Right lobe of liver (tissue), 6 donors: ENCODE data around the gene ASPSCR1. TPM values are rescaled to one million over a fixed set of nuclear protein-coding genes. Genes with fewer than 3 reads are reported as not detected.

ENCODE experiments used
- ATAC-seq, 4 donors: fragments of 200-7000 bp; cut with Tn5 transposase; one replicate each; pipeline ENCODE4 v1.9.1; 2020; ENCODE audit warnings: mild to moderate bottlenecking in 4 of 4, moderate library complexity in 4 of 4
- DNase-seq, 3 donors: peaks; one replicate each; pipeline ENCODE4 v3.0.0-alpha.2; 2020
- H3K27ac ChIP-seq, 3 donors: fragments of 200-600 bp; one replicate each; pipeline ENCODE4 v1.8.0; 2022
- H3K27me3 ChIP-seq, 2 donors: fragments of 200-600 bp; one replicate each; pipeline ENCODE4 v1.8.0; 2022
- H3K36me3 ChIP-seq, 4 donors: fragments of 200-600 bp; sonication (generic) in 1 of 4; one replicate each; pipeline versions ENCODE4 v1.5.1 to v1.8.0; 2017 to 2022; ENCODE audit warnings: control low read depth in 1 of 4
- H3K4me1 ChIP-seq, 4 donors: fragments of 200-600 bp; sonication (generic) in 1 of 4; one replicate each; pipeline versions ENCODE4 v1.5.1 to v1.8.0; 2017 to 2022; ENCODE audit warnings: control low read depth in 1 of 4
- H3K4me3 ChIP-seq, 3 donors: fragments of 200-600 bp; one replicate each; pipeline ENCODE4 v1.8.0; 2022
- H3K9me3 ChIP-seq, 4 donors: fragments of 200-600 bp; sonication (generic) in 1 of 4; one replicate each; pipeline versions ENCODE4 v1.5.1 to v1.8.0; 2017 to 2022; ENCODE audit warnings: control low read depth in 1 of 4
- POLR2A ChIP-seq: fragments of 450-650 bp; IDR thresholded peaks from one replicate; pipeline ENCODE4 v1.6.1; 2017; ENCODE audit warnings: antibody characterized with exemption, mild to moderate bottlenecking
- WGBS: methylation state at CpG from one replicate; pipeline ENCODE4 v1.1.6; 2018; ENCODE audit warnings: low coverage, low lambda C conversion rate; ENCODE audit not compliant: insufficient coverage; ENCODE audit errors: missing lambda C conversion rate; 5-methylcytosine and 5-hydroxymethylcytosine counted together
- intact Hi-C, 2 donors: fragments of 100-400 bp; cut with DNase I; formaldehyde crosslinking; loops; one replicate each; pipeline versions ENCODE4 v1.11.2 to v1.14.1; 2022
- total RNA-seq, 6 experiments: library from RNA; depleted of rRNA in 2 of 6; stranded (reverse); fragments of >200 nt in 2 of 6; fragmentation: NEBNext Ultra II Directional in 3 of 6; extraction: Animal tissue kit (Norgen Biotek cat#: 25700) in 3 of 6; gene quantifications; one replicate each; pipeline versions ENCODE4 v1.1.0 to v1.2.4, GENCODE V29; 2016 to 2023
- TF ChIP-seq, protein P1 (sequence below), 4 donors: fragments of 200-600 bp in 3 of 4; fragments of 450-650 bp in 1 of 4; IDR thresholded peaks; one replicate each; pipeline versions ENCODE4 v1.5.1 to v1.8.0; 2016 to 2022; ENCODE audit warnings: antibody characterized with exemption in 4 of 4, mild to moderate bottlenecking in 2 of 4
- donor health status: DM: no; HTN: yes; CAD: no.
- donor health status: DM: no; HTN: no; CAD: no.
- donor health status: DM: no; HTN: no; CAD: no.
- donor health status: DM: no; HTN: yes; CAD: no.
- donor health status: DM: no; HTN: yes; CAD: no.

ASPSCR1 gene
- total RNA-seq, 6 experiments from 2014 or later, result 24.4 to 55.6 (median 32.9) TPM

GRCh38 chr17:81932333-81932983 lies 45.0 kb upstream of the ASPSCR1 start:
- intact Hi-C loops, result no loop called here
- no peak overlapping the region for H3K4me3 ChIP-seq
- no peaks in the 10 kb centered on the region for H3K9me3 ChIP-seq
- no peaks in the 10 kb centered on the region for H3K27me3 ChIP-seq
- no peak overlapping the region for H3K27ac ChIP-seq
- WGBS, result 72% methylated on average over 6 of the region's 9 CpGs
- peaks cover 0 to 17% (median 3%) of the 10 kb centered on the region in 4 donors for H3K4me1 ChIP-seq
- H3K36me3 ChIP-seq, result no peaks in the 10 kb centered on the region
- TF ChIP-seq, protein P1, sequence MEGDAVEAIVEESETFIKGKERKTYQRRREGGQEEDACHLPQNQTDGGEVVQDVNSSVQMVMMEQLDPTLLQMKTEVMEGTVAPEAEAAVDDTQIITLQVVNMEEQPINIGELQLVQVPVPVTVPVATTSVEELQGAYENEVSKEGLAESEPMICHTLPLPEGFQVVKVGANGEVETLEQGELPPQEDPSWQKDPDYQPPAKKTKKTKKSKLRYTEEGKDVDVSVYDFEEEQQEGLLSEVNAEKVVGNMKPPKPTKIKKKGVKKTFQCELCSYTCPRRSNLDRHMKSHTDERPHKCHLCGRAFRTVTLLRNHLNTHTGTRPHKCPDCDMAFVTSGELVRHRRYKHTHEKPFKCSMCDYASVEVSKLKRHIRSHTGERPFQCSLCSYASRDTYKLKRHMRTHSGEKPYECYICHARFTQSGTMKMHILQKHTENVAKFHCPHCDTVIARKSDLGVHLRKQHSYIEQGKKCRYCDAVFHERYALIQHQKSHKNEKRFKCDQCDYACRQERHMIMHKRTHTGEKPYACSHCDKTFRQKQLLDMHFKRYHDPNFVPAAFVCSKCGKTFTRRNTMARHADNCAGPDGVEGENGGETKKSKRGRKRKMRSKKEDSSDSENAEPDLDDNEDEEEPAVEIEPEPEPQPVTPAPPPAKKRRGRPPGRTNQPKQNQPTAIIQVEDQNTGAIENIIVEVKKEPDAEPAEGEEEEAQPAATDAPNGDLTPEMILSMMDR (IDR thresholded peaks at IDR 0.05), result no peak
- DNase-seq (peak in 1 of 3 donors; percentile 56), ATAC-seq (no peak)

DNA sequence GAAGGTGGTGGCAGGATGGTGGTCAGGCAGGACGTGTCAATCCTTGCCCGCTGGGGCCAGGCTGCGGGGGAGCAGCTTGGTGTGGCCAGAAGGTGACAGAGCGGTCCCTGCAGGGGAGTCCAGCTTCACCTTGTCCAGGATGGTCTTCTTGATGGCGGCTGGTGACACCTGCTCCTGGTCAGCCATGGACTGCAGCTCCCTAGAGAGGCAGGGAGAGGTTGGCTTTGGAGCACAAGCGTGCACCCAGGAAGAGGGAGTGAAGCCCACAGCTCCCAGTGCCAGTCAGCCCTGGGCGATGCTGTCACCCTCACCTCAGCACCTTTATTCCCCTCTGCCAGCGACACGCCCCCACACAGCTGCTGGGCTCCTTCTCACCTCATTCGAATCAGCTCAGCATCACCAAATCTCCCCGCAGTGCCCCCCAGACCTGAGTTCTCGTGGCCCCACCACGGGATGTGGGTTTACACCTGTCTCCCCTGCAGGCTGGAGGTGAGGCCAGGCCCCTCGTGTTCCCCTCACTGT lies 44.2 kb upstream of the ASPSCR1 start:
- ATAC-seq, result no peak
- no peaks in the 10 kb centered on the region for H3K36me3 ChIP-seq
- no peaks in the 10 kb centered on the region for H3K9me3 ChIP-seq
- intact Hi-C loops, result no loop called here
- peaks cover 0 to 13% (median 3%) of the 10 kb centered on the region in 4 donors for H3K4me1 ChIP-seq
- no peak overlapping the region for H3K4me3 ChIP-seq
- H3K27me3 ChIP-seq, result no peaks in the 10 kb centered on the region
- DNase-seq, result peak in 1 of 3 donors; percentile 43
- WGBS, result 80% methylated on average over 5 of the region's 14 CpGs
- no peak for TF ChIP-seq POLR2A
- TF ChIP-seq, protein P1 (IDR thresholded peaks at IDR 0.05), result no peak
- no peak overlapping the region for H3K27ac ChIP-seq

DNA sequence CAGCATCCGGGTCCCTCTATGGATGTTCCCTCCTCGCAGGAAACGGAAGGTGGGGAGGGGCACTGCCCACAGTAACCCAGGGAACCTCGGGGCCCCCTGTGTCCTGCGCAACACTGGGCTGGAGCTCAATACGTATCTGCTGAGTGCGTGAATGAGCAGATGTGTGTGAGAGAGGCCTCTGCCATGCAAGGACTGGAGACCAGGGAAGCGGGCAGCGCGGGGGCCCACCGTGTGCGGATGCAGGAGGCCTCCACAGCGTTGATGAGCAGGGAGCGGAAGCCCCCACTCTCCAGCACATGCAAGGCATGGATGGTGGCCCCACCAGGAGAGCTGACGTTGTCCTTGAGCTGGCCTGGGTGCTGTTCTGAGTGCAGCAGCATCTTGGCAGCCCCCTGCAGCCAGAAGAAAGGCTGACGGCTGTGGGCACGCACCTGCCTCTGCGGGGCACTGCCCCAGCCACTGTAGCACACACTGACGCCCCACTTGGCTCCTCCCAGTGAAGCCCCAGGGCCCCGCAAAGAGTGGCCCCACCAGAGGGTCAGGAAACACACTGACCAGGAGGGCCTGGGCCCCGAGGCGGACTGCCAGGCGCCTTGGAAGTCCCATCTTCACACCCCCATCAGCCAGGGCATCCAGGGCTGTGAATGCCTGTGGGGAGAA lies 43.2 kb upstream of the ASPSCR1 start:
- H3K4me3 ChIP-seq, result no peak overlapping the region
- intact Hi-C loops, result no loop called here
- H3K27me3 ChIP-seq, result no peaks in the 10 kb centered on the region
- no peaks in the 10 kb centered on the region for H3K9me3 ChIP-seq
- H3K27ac ChIP-seq, result no peak overlapping the region
- peaks cover 0 to 11% (median 3%) of the 10 kb centered on the region in 4 donors for H3K4me1 ChIP-seq
- DNase-seq, result peak in 1 of 3 donors; percentile 50
- no CpG with 5 or more reads among the region's 23 CpGs for WGBS
- TF ChIP-seq POLR2A, result no peak
- TF ChIP-seq, protein P1 (IDR thresholded peaks at IDR 0.05), result no peak
- H3K36me3 ChIP-seq, result no peaks in the 10 kb centered on the region
- ATAC-seq, result no peak

DNA sequence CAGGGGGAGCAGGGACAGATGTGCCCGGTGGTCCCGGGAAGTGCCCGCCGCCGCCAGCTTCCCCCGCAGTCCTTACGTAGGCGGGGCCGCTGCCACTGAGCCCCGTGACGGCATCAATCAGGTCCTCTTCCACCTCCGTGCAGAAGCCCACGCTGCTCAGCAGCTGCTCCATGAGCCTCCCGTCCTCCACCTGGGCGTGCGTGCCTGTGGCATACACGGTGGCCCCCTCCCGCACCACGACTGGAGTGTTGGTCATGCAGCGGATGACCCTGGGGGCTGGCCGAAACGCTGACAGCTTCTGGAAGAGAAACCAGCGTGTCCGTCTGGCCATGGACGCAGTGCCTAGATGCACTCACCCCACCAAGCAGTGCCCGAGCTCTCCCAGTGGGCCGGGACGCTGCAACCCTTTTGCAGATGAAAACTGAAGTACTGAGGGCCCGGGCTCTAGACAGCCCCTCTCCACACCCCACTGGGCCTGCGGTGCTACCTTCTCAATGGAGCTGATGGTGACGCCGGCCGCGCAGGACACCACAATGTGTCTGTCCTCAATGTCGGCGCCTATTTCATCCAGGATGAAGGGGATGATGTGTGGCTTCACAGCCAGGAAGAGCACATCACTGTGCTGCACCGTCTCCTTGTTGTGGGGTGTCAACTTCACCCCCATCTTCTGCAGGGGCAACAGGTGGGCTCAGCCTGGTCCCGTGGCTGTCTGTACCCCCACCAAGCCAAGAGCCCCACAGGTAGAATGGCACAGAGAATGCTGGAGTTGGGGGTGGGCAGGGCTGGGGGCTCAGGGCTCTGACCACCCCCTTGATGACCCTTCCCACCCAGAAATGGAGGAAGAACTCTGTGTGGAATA lies 42.4 kb upstream of the ASPSCR1 start:
- peak in 1 of 3 donors; percentile 48 for DNase-seq

More for the DNA sequence above, 42.4 kb upstream of the ASPSCR1 start:
- H3K27ac ChIP-seq, result no peak overlapping the region
- no peaks in the 10 kb centered on the region for H3K27me3 ChIP-seq
- TF ChIP-seq, protein P1 (IDR thresholded peaks at IDR 0.05), result no peak
- TF ChIP-seq POLR2A, result no peak
- H3K4me3 ChIP-seq, result no peak overlapping the region
- H3K4me1 ChIP-seq, result peaks cover 0 to 11% (median 3%) of the 10 kb centered on the region in 4 donors
- no peaks in the 10 kb centered on the region for H3K9me3 ChIP-seq
- H3K36me3 ChIP-seq, result no peaks in the 10 kb centered on the region
- intact Hi-C loops, result no loop called here
- 80% methylated on average over 1 of the region's 38 CpGs for WGBS
- no peak for ATAC-seq
